Ishikawa (cell line): ENCODE results near the gene TARBP1.

Experiments used
- CEBPB ChIP-seq: IDR thresholded peaks from 2 replicates; pipeline ENCODE4 v1.6.1; 2012
- CREB1 ChIP-seq: IDR thresholded peaks from 2 replicates; pipeline ENCODE4 v1.6.1; 2012; ENCODE audit warnings: low read depth
- EGR1 ChIP-seq: IDR thresholded peaks from 2 replicates; pipeline ENCODE4 v1.6.1; 2012
- EP300 ChIP-seq: IDR thresholded peaks from 2 replicates; pipeline ENCODE4 v1.6.1; 2012; ENCODE audit warnings: borderline replicate concordance
- NFIC ChIP-seq: IDR thresholded peaks from 2 replicates; pipeline ENCODE4 v1.6.1; 2012
- TEAD4 ChIP-seq: IDR thresholded peaks from 2 replicates; pipeline ENCODE4 v1.6.1; 2012
- YY1 ChIP-seq: IDR thresholded peaks from 2 replicates; pipeline ENCODE4 v1.6.1; 2012; ENCODE audit warnings: low read depth
- ZBTB7A ChIP-seq: IDR thresholded peaks from 2 replicates; pipeline ENCODE4 v1.6.1; 2012; ENCODE audit warnings: low read depth
- TF ChIP-seq, protein P1 (sequence below): IDR thresholded peaks from 2 replicates; pipeline ENCODE4 v1.6.1; 2012
- TF ChIP-seq, protein P2 (sequence below): IDR thresholded peaks from 2 replicates; pipeline ENCODE4 v1.6.1; 2012; ENCODE audit warnings: low read depth, mild to moderate bottlenecking

DNA sequence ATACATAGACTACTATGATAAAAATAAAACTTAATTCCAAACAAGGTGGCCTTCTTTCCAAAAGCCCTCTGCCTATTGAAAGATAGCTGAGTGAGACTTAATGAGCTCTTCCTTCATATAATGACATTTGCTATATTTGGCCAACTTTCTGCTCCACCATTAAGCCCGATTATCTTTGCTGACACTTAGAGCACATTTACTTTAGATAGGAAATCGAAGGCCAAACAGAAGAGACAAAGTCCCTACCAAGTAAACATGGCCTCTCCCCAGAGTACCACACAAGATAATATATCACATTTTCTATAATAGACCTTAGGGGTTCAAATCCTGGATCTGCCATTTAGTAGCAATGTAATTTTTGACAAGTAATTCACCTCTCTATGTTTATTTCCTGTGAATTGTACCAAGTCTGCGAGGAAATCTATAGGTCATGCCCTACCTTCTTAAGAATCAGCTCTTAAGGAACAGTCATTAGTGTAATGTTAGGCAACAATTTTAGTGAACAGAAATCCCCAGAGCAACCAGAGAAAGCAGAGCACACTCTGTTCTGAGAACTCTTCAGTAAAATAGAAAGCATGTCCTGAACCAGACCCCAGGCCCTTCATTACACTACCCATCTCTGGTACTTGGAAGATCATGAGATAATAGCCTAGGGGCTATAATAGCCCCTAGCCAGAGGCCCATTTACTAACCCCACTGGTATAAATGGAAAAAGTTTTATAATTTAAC lies 123.0 kb downstream of the TARBP1 start:
- TF ChIP-seq, protein P1, sequence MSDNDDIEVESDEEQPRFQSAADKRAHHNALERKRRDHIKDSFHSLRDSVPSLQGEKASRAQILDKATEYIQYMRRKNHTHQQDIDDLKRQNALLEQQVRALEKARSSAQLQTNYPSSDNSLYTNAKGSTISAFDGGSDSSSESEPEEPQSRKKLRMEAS = no peak
- TF ChIP-seq EP300 (no peak), TEAD4 (no peak), CEBPB (no peak), ZBTB7A (no peak), CREB1 (no peak), YY1 (no peak), NFIC (no peak), EGR1 (no peak)
- TF ChIP-seq, protein P2, sequence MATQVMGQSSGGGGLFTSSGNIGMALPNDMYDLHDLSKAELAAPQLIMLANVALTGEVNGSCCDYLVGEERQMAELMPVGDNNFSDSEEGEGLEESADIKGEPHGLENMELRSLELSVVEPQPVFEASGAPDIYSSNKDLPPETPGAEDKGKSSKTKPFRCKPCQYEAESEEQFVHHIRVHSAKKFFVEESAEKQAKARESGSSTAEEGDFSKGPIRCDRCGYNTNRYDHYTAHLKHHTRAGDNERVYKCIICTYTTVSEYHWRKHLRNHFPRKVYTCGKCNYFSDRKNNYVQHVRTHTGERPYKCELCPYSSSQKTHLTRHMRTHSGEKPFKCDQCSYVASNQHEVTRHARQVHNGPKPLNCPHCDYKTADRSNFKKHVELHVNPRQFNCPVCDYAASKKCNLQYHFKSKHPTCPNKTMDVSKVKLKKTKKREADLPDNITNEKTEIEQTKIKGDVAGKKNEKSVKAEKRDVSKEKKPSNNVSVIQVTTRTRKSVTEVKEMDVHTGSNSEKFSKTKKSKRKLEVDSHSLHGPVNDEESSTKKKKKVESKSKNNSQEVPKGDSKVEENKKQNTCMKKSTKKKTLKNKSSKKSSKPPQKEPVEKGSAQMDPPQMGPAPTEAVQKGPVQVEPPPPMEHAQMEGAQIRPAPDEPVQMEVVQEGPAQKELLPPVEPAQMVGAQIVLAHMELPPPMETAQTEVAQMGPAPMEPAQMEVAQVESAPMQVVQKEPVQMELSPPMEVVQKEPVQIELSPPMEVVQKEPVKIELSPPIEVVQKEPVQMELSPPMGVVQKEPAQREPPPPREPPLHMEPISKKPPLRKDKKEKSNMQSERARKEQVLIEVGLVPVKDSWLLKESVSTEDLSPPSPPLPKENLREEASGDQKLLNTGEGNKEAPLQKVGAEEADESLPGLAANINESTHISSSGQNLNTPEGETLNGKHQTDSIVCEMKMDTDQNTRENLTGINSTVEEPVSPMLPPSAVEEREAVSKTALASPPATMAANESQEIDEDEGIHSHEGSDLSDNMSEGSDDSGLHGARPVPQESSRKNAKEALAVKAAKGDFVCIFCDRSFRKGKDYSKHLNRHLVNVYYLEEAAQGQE = no peak
